Measurements from ENCODE around the gene PCAT6.

The PCAT6 gene

DNA sequence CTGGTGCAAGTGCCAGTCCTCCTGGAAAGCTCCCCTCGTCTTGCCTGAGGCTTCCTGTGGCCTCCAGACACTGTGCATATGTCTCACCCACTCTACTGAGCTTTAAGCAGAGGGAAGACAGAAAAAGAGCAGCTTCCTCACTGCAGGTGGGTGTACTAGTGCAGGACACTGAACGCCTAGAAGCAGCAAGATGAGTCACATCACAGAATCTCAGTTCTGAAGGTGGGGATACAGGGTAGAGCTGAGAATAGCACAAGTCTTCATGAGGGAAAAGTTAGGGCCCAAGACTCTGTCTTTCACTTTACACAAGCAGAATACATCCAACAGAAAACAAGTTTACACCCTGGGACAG, 37.4 kb downstream of the PCAT6 start:
- no peak for DNase-seq (ENCODE audit: low read depth)

DNA sequence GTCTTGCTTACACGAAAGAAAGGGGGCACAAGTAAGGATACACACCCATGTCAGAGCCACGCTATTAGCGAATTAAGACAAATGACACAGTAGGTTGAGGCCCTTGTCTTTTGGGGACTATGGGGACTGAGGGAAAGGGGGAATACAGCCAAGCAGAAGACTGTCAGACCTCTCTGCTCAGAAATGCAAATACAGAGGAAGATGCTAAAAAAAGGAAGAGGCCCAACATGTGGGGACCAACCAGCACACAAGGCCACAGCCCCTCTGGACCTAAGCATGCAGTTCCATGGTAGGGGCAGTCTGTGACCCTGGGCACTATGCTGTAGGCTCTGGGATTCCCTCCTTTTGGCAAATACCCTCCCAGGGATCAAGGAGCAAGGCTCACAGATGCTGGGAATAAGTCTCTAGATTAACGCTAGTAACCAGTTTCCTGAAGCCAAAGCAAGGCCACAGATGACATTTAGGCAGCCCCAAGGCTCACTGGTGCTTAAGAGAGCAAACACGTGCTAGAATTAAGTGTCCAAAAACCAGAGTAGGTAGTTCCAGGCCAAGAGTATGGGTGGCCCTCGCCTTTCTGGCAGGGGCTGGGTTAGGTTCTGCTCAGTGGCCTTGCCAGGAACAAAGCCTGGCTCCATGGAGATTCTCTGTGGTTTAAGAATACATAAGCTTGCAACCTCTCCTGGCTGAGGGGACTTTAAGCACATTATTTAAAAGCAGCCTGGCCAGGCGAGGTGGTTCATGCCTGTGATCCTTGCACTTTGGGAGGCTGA, 40.0 kb downstream of the PCAT6 start:
- DNase-seq (ENCODE audit: low read depth) = no peak

DNA sequence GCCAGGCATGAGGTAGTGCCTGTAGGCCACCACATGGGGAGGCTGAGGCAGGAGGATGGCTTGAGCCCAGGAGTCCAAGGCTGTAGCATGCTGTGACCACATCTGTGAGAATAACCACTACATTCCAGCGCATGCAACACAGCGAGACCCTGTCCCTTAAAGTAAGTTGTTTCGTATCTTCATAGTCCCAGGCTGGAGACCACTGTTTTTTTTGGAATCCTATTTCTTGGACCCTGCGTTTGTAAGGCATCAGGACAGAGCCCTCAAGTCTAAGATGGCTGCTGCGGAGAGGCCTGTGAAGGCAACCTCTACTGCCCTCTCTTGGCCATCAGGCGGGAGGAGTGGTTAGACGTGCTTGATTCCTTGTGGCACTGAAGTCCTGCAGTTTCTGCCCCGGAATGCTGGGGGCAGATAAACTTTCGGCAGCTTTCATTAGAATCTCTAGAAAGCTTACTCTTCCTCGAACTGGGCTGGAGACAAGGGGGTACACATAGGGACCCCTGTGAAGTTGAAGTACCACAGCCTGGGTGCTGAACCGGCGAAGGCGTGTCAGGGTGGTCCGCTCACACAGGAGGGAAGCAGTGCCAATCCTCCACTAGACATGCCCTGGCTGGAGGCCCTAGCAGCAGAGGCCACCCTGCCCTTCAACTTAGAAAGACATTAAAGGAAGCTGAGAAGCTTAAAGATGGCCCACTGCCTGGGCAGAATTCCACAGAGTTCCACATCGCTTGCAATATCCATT, 41.6 kb downstream of the PCAT6 start:
- no peak for DNase-seq (ENCODE audit: low read depth)

DNA sequence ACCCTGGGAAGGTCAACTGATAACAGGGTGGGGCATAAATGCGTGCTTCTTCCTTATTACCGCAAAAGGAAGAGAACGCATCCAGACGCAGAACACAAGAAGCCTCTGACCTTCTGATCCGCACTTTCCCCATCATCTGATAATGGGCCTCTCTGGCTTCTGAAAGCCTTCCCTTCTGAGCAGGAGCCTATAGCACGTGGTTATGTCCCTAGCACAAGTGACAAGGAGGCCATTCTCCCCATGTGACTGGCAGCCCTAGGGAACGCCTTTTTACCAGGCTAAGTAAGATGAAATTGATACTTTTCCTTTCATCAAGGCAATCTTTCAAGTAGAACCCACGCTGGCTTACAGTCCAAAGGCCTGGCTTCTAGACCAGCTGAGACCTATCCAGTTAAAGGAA, 44.0 kb downstream of the PCAT6 start:
- no peak for DNase-seq (ENCODE audit: low read depth)

DNA sequence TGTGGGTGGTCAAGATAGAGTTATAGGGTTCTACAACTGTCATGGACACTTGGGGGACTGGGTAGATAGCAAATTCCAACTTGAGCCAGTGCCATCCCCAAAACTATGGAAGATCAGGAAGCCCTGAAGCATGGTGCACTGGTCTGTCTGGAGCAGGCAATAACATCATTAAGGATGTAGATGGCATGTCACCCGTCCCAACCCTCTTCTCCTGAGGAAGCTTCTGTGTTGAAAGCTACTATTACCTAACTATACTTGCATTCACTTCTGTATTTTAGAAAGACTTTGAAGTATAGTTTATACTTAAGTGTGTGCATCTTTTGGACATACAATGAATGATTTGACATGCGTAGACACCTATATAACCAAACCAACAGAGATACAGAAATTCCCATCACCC, 45.3 kb downstream of the PCAT6 start:
- no peak for DNase-seq (ENCODE audit: low read depth)

DNA sequence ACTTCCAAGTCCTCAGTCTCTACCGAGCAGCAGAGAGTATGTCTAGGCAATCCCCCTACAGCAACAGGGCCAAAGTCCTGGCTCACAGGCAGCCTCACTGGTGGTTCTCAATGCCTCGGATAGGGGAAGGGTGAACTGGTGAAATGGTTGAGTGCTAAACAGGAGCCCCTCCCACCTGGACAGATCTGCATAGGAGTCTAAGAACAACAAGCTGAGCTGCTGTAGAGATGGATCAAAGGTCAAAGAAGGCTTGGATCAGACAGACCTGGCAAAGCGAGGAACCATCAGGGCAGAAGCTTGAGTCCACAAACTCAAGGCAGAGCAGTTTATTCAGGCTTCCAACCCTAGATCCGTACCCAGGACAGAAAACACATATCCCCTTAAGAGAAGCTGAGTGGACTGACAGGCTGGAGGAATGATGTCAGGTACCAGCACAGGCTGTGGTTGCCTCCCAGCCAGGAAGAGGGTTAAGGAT, 46.4 kb downstream of the PCAT6 start:
- no peak for DNase-seq (ENCODE audit: low read depth)

DNA sequence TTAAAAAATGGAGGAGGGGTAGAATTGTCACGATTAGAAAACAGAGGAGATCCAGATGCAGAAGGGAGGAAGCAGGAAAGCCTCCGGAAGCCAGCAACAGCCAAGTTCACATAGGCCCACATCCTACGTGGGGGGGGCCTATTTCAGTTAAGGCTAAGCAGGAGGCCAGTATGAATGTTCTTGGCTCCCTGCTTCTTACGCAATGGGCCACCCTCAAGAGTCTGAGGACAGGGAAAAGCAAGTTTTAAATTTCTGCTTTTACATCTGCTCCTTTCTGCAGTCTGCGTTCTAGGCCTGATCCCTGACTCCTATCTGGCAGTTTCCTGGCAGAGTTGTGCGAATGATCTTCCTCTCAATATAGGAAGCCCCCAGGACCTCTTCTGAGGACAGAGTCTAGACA, 47.6 kb downstream of the PCAT6 start:
- no peak for DNase-seq (ENCODE audit: low read depth)

DNA sequence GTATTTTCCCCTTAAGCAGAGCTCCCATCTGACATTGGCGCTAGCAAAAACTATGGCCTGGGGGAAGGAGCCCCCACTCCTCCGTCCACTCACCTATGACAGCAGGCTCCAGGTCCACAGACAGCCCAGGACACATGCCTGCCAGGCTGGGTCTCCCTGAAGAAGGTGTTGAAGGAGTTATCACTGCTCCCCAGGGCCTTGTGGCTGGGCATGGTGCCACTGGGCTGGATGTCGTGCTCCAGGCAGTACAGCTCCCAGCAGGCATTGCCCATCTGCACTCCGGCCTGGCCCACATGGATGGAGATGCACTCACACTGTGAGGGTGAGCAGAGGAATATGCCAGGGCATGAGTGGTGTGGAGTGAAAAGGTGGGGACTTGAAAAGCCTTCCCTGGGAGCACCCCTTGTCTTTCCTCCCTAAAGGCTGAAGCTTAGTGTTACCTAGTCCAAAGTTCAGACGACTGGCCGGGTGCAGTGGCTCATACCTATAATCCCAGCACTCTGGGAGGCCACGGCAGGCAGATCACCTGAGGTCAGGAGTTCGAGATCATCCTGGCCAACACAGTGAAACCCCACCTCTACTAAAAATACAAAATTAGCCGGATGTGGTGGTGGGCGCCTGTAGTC, 48.1 kb downstream of the PCAT6 start:
- no peak for DNase-seq (ENCODE audit: low read depth)

DNA sequence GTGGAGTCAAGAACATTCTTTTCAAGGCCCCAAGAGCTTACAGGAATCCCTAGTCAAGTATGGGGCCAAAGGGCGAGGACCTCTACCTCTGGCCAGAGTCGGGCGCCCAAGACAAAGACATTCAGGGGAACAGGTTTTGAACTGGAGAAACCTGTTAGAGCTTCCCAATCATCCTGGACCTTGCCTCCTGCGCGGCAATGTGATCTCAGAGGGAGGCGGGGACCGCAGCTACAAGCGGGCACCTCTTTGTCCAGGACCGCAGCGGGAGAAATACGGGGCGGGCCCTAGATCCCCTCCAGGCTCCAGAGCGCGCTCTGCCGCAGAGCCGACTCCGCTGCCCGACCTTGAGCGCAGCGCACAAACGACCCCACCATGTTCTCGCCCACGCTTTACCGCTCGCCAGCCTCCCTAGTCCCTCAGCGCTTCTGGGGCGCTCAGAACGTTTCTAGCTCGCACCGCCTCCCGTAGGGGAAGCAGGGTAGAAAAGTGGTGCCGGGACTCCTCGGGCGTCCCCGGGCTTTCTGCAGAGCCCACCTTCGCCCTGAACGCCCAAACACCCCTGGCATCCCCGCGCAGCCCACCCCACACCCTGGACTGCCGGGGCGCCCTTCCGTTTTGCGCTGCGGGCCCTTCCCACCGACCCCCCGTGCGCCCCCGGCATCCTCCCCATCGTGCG, 50.1 kb downstream of the PCAT6 start:
- DNase-seq (ENCODE audit: low read depth) = no peak

All from T follicular helper cell (primary cell).